ENCODE results near the gene LAMA1.

- TF ChIP-seq POLR2AphosphoS5 (IDR thresholded peaks at IDR 0.05) (no peak), POLR2A (IDR thresholded peaks at IDR 0.05) (no peak)
- TF ChIP-seq, protein P1, sequence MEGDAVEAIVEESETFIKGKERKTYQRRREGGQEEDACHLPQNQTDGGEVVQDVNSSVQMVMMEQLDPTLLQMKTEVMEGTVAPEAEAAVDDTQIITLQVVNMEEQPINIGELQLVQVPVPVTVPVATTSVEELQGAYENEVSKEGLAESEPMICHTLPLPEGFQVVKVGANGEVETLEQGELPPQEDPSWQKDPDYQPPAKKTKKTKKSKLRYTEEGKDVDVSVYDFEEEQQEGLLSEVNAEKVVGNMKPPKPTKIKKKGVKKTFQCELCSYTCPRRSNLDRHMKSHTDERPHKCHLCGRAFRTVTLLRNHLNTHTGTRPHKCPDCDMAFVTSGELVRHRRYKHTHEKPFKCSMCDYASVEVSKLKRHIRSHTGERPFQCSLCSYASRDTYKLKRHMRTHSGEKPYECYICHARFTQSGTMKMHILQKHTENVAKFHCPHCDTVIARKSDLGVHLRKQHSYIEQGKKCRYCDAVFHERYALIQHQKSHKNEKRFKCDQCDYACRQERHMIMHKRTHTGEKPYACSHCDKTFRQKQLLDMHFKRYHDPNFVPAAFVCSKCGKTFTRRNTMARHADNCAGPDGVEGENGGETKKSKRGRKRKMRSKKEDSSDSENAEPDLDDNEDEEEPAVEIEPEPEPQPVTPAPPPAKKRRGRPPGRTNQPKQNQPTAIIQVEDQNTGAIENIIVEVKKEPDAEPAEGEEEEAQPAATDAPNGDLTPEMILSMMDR (IDR thresholded peaks at IDR 0.05) = no peak
These were observed 38.3 kb upstream of the LAMA1 start for GRCh38 chr18:7155887-7156286.
